ENCODE results near the gene SH2D2A.

The SH2D2A gene

GRCh38 chr1:156801409-156802121, 15.1 kb downstream of the SH2D2A start:
- DNase-seq: no peak

- DNase-seq: no peak
Observed at GRCh38 chr1:156797212-156797871, 19.3 kb downstream of the SH2D2A start.

GRCh38 chr1:156796340-156797097, 20.1 kb downstream of the SH2D2A start:
- DNase-seq: no peak

GRCh38 chr1:156795787-156796186, 20.9 kb downstream of the SH2D2A start:
- DNase-seq: no peak

- DNase-seq: no peak
Observed at GRCh38 chr1:156795374-156795733, 21.3 kb downstream of the SH2D2A start.

GRCh38 chr1:156794506-156795373, 21.9 kb downstream of the SH2D2A start:
- DNase-seq: no peak

GRCh38 chr1:156789621-156790318, 26.9 kb downstream of the SH2D2A start:
- DNase-seq: no peak

- no peak for DNase-seq
Observed at GRCh38 chr1:156788136-156788535, 28.5 kb downstream of the SH2D2A start.

GRCh38 chr1:156786640-156787039, 30.0 kb downstream of the SH2D2A start:
- no peak for DNase-seq

GRCh38 chr1:156785458-156785857, 31.2 kb downstream of the SH2D2A start:
- DNase-seq: no peak

GRCh38 chr1:156781585-156782186, 35.0 kb downstream of the SH2D2A start:
- DNase-seq: no peak

- no peak for DNase-seq
Observed at GRCh38 chr1:156777573-156777972, 39.1 kb downstream of the SH2D2A start.

GRCh38 chr1:156776942-156777341, 39.7 kb downstream of the SH2D2A start:
- DNase-seq: no peak

- no peak for DNase-seq
Observed at GRCh38 chr1:156775799-156776198, 40.8 kb downstream of the SH2D2A start.

- DNase-seq: no peak
Observed at GRCh38 chr1:156773607-156774006, 43.0 kb downstream of the SH2D2A start.

GRCh38 chr1:156772728-156773497, 43.7 kb downstream of the SH2D2A start:
- no peak for DNase-seq

GRCh38 chr1:156772222-156772621, 44.4 kb downstream of the SH2D2A start:
- no peak for DNase-seq

GRCh38 chr1:156768610-156769295, 47.9 kb downstream of the SH2D2A start:
- DNase-seq: no peak

GRCh38 chr1:156767879-156768604, 48.6 kb downstream of the SH2D2A start:
- DNase-seq: no peak
